IPS-11a (cell line): Measurements from ENCODE around the gene NEDD4L.
"Not testable (repeated sequence)": the region's sequence is repeated elsewhere in the genome, so short reads cannot be mapped to it uniquely, and the experiment has no call there.

Experiments
- H3K4me3 ChIP-seq: one replicate; pipeline ENCODE4 v1.5.1; 2013; ENCODE audit warnings: low read depth, low read length, control low read depth

NEDD4L gene

DNA sequence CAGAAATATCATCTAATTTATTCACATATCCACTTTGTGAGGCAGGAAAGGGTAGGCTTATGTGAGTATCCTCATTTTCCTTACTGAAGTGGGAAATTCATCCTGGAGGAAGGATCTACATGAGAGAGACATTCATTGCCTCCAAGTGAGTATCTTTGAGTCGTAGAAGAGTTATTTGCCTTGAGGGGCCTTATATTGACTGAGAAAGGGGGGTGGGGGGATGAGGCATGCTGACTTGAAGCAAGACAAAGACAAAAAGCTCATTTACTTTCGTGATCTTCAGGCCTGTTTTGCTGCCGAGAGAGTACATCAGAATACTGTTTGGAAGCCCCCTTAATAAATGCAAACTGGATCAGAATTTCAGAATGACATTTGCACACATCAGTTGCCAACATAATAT lies 17.6 kb upstream of the NEDD4L start:
- H3K4me3 ChIP-seq, result no peak overlapping the region

DNA sequence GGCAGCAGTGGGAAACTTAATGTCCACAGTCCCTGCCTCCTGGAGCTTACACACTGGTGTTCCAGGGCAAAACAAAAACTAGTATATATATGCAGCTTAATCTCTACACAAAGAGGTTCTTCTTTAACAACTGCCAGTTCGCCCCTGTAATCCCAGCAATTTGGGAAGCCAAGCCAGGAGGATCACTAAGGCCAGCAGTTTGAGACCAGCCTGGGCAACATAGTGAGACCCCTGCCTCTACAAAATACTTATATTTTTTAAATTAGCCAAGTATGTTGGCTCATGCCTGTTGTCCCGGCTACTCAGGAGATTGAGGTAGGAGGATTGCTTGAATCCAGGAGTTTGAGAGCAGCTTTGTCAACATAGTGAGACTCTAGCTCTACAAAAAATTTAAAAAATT lies 17.2 kb upstream of the NEDD4L start:
- H3K4me3 ChIP-seq, result no peak overlapping the region

DNA sequence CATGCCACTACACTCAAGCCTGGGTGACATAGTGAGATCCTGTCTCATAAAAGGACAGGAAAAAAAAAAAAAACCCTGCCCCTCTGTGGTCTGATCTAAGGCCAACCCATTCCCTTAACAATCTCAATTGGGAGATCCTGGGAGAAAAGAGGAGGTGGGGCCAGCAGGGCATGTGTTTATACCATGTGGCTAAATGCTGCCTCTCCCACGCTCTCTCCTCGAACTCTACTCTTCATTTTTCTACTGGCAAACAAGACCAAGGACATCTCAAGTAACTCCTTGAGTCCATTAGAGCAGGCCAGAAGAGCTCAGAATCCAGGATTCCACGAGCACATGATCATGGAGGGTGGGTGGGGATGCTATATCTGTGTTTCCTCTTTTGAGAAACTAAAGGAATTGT lies 16.7 kb upstream of the NEDD4L start:
- H3K4me3 ChIP-seq, result no peak overlapping the region

DNA sequence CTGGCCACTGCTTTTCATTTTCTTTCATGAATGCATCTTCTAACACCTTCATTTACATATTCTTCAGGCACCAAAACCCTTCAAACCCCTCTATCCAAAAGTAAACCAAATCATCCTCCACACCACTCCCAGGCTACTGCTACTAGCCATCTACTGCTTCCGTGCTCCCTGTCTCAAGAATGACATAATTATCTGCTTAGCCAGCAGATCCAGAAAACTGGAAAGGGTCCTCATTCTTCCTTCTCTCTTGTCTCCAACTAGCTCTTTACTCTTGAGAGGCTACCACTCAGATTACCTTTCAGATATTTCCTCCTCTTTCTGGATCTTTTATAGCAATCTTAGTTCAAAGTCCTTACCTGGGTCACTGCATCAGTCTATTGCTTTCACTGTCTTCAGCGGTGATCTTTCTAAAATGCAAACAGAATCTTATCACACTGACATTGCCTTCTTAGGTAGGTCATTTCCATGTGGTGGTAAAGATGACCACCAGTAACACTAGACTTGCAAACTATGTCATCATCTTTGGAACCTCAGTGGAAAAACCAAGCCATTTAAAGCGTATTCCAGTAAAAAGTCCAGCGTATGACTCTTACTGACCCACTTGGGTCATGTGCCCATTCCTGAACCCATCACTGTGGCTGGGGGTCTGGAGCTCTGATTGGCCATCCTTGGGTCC lies 15.8 kb upstream of the NEDD4L start:
- no peak overlapping the region for H3K4me3 ChIP-seq

DNA sequence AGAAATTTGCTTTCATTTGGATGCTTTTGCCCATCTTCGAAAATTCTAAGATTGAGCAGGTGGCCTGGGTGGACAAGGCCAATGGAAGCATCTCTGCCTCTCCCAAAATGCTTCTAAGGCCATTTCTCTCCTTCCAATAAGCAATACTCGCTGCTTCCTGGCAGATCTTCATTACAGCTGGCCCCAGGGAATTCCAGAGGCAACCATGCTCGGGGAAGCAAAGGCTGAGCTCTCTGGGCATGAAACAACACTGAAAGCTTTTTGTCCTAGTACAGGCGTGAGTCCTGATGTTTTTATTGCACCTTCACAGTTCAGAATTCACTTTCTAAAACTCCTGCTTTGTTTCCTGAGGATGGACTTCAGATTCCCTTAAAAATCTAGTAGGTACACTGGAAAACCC lies 11.8 kb upstream of the NEDD4L start:
- no peak overlapping the region for H3K4me3 ChIP-seq

DNA sequence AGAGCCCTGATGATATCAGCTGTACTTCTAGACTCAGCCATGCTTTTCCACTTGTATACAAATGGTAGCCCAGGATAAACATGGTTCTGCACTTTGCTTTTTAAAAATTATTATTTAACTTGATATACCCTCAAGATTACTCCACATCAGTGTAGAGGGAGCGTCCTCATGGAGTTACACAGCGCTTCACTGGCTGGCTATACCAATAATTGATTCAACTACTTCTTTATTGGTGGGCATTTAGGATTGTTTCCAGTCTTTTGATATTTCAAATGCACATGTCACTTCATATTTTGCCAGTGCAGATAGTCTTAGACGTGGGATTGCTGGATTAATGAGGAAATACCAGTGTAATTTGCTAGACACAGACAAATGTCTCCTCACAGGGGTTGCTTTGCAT lies 10.8 kb upstream of the NEDD4L start:
- no peak overlapping the region for H3K4me3 ChIP-seq

DNA sequence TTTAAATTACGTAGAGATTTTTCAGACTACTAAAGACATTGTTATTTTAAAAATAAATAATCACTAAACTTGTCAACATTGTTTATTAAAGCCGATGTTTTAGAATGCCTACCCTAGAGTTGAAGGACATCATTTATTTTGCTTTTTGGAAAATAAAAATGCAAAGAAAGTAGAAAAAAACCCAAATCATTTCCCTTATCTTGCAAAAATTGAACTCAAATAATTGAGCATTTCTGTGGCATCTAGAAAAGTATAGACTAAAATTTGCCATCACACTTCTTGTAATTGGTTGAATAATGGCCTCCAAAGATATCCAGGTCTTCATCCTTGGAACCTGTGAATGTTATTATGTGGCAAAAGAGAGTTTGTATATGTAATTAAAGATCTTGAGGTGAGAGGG lies 9.7 kb upstream of the NEDD4L start:
- H3K4me3 ChIP-seq, result no peak overlapping the region

DNA sequence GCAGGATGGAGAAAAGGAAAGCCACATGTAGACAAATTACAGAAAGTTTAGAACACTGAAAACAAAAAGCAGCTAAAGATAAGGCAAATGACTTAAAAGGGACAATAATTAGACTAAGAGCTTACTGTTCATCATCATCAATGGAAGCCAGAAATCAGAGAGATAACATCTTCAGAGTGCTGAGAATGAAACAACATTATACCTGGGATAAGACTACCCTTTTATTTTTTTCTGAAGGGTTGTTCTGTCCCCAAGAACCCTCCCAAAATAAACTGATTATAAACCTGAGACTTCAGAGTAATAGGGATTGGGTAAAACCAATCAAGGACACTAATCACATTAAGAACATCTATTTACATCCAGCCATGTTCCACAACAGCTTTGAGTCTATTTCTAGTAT lies 6.9 kb upstream of the NEDD4L start:
- H3K4me3 ChIP-seq, result no peak overlapping the region

DNA sequence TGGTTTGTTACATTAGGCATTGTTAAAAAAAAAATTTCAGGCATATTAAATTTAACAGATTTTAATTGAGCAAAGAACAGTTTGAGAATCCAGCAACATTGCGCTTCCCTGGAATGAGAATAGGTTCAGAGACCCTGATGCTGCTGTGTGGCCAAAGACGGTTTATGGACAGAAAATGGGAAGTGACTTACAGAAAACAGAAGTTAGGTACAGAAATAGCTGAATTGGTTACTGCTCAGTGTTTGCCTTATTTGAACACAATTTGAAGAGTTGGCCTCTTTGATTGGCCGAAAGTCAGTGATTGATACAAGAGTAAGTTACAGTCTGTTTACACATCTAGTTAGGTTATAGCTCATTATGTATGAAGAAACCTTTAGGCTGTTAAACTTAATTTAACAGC lies 6.0 kb upstream of the NEDD4L start:
- no peak overlapping the region for H3K4me3 ChIP-seq

DNA sequence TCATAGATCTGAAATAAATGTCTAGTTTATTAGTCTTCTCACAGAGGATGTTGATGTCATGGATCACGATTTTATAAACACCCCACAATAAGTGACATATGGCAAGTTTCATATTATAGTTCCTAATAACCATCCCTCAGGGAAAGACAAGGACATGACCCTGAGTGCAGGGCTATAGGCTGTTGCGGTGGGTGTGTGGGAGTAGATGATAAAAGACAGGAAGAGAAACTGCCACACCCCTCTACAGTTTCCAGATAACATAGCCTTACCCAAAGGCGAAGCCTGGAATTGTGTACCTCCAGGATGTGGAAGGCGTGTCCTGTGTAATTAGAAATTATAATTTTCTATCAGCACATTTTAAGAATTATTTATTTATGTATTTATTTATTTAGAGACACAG lies 2.4 kb upstream of the NEDD4L start:
- H3K4me3 ChIP-seq, result no peak overlapping the region

DNA sequence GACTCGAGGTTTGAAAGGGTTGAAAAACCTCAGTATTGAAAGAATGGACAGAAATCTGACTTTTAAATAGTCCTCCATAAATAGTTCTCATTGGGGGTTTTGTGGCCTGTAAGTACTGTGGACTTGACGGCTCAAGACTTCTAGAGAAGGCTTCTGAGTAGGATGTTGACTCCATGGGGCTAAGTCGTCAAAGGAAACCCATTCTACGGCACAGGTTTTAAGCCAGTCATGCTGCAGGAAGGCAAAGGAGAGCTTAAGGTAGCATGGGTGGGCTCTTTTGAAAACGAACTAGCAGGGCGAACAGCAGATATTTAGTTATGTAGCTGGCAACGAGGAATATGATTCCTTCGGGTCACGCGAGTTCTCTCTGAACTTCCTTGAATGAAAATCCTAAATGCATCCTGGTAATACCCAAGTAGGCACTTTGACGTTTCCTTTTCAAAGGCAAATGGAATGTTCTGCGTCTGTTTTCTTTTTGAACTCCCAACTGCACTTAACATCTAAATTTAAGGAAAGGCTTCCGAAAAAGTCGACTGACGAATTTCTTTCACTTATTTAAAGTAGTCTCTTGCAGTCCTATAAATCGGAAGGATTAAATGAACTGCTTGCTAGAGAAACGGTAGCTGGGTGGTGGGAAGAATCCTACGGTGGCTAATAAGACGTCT lies 1.1 kb upstream of the NEDD4L start:
- peak overlapping the region; percentile 81 for H3K4me3 ChIP-seq

DNA sequence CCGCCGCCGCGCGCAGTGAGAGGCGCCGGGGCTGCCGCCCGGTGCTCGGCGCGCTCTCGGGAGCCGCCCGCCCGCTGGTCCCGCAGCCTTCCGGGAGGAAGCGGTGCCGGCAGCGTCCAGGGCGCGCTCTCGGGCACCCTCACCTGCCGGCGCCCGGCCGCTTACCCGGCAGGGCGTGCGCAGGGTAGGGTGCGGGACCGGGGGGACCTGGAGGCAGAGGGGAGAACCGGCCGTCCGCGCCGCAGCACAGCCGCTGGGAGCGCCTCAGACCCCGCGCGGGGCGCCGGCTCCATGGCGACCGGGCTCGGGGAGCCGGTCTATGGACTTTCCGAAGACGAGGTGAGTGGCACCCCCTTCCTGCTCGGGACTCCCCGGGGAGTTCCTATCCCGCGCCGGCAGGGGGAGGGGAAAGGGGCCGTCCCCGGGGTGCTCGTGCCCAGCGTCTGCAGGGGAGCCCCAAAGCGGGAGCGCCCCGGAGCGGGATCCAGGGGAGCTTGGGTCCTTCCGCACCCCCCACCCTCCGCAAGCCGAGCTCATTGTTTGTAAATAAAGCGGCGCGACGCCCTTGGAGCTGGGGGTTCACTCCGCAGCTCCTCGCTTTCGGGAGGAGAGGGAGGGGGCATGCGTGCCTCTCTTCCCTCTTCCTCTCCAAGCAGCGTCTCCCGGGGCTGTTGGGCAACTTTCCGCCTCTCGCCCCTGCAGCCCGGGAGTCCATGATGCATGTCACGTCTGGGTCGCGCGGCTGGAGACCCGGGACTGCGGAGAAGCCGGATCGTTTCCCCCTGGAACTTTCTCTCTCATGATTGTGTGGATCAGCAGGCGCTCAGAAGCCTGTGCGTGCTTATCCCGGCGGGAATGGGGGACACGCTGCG lies 580 bp downstream of the NEDD4L start:
- peak overlapping the region; percentile 81 for H3K4me3 ChIP-seq

DNA sequence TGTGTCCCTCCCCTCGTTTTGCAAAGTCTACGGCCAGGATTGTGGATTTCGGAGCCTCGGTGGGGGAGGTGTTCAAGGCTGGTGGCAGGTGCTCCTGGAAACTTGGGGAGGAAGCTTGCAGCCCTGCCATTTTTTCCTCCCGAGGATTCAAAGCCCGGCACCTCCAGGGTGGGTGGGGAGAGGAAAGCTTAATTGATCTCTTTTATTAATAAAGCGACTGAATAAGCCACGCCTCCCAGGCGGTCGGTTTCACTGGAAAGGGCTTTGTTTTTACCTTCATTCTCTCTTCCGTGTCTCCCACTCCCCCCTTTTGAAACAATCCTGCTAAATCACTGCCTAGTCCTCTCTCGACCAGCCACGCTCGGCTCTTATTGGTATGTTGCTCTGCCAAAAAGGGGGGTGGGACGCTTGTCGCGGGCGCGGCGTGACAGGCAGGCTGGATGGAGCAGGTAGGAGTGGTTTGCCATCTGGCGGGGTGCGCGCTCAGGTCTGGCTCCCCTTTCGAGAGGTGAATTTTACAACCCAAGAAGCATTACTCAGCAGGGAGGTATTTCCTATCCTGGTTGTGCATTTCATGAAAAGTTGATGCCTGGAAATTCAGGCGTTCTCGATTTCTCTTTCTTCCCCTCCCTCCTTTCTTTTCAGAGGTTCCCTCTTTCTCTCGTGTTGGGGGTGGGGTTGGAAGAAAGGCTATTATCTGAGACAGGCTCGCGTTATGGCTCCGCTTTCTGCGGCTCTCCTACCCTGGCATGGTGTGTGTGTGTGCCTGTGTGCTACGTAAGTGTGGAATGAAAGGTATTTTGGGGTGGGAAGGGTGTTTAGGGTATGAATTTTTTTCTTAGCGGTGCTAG lies 1.4 kb downstream of the NEDD4L start:
- H3K4me3 ChIP-seq, result peak overlapping the region; percentile 81

DNA sequence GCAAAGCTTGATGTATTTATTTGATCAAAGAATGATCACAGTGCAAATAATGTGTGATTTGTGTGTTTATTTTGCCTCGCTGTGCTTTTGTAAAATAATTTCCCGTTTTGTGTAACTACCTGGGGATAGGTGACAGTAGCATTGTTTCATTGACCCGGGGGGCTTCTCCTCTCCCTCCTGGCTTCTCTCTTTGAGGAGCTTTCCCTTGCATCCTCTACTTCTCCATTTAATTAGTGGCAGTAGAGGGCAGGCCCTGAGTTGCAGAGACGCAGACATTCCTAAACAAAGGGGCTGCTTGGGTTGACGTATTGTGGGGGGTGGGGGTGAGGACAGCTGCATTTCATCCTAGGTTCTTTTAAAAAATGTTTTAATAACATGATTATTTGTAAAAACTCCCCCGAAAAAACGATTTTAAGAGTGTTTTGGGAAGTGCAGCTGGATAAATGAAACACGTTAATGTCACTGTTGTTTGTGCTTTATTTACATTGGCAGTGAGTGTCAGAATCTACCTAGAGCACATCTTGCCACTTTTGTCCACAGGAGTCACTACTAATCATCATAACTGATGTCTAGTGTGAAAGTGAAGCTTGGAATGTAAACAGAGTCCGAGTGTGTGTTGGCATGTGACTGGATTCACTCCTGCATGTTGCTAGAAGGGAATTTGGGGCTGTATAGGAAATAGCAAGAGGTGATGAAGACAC lies 2.2 kb downstream of the NEDD4L start:
- peak overlapping the region; percentile 81 for H3K4me3 ChIP-seq

DNA sequence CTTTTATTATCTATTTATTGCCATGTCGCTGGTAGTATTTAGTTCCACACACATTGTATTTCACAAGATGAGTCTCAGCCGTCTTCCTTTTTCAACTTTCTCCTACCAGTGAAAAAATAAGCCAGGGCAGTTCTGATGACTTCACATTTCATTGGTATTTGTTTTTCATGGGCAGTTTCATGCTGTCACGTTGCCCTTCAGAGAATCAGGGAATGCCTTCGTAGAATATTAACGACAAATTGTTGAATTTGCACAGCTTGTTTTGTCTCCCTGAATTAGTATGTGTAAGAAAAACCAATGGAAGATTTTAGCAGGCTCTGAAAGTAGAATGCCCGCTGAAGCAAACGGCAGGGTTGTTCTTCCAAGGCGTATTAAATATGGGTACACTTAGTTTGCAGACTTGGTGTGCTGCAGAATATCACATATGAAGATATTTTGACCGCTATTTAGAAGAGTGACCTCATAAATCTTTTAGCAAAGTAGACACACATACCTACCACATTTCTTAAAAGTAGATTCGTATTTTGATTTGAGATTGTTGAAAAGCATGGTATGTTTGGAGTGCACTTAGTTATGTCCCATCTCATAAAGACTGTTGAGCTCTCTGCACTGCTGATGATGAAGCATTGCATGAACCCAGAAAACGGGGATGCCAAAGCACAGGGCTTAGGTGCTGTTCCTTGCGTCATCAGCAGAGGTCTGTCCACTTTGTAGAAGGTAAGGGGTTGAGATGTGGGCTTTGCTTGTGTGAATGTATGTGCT lies 2.9 kb downstream of the NEDD4L start:
- no peak overlapping the region for H3K4me3 ChIP-seq

DNA sequence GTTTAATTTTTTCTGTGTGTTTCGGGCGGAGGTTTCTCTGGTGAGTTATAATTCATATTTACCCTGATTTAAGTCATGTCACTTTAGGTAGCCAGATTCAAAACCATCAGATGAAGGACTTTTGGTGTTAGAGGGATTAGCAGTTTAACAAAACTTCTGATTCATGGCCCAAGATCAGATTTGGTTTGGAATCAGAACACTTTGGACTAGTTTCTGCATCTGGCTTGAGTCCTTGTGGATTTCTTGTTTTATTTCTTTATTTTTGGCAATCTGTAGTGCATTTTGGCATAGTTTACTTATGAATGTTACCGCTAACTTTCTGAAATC lies 3.5 kb downstream of the NEDD4L start:
- H3K4me3 ChIP-seq, result no peak overlapping the region

DNA sequence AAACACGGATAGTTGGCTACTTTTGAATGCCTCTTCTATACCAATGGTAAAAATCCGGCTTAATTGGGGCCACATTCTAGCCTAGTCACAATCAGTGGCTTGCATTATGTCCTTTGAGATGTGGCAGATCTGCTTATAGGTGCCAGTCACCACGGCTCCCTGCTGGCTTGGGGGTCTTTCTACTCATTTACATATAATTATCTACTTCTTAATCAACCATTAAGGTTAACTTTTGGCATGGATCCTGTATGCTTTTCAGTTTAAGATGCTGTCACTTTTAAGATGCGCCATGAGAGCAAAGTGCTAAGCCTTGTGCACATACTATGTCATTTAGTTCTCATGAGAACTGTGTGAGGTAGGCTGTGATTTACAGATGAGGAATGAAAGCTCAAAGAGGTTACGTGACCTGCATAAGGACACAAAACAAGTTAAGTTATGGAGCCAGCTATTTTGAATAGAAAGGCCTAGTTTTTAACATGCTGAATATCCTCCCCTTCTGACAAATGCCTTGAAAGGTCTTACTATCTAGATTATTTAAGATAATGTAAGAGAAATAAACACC lies 4.1 kb downstream of the NEDD4L start:
- no peak overlapping the region for H3K4me3 ChIP-seq

DNA sequence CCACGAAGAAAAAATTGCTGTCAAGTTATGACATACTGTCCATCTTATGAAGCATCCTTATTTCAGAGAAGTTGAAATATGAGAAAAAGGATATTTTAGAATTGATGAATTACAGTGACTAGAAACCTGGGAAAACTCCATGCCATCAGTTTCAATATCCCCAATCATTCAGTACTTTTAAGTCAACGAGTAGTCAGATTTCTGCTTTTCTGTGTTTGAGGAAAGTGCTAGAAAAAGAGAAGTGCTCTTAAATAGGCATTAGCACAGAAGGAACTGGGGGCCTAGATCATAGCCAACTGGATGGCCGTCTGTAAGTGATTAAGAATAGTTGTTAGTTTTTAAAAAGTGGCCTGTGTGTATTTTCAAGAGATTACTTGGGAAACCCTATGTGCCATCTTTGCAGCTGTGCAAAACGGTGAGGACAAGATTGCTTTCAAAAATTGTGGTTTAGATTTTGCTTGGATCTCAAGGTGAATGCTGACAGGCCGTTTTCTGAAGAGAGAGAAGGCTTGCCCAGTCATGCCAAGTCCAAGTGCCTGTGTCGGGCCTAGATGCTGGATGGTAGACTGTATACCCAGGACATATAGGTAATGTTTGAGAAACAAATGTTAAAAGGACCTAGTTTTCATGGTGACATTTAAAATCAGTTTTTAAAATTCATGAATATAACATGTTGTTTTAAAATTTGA lies 5.1 kb downstream of the NEDD4L start:
- H3K4me3 ChIP-seq, result no peak overlapping the region

DNA sequence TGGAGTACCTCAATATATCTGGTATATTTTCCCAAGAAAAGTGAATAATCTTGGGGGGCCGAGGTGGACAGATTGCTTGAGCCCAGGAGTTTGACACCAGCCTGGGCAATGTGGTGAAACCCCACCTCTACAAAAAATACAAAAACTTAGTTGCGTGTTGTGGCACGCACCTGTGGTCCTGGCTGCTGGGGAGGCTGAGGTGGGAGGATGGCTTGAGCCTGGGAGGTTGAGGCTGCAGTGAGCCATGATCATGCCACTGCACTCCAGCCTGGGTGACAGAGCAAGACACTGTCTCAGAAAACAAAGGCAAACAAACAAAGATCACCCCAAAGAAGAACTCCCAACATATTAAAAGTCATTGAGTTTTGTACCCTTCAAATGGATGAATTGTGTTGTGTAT lies 6.9 kb downstream of the NEDD4L start:
- not testable (repeated sequence) for H3K4me3 ChIP-seq
